Endothelial cell of umbilical vein (primary cell): Measurements from ENCODE around the gene CEMP1. TPM values are rescaled to one million over a fixed set of nuclear protein-coding genes. Genes with fewer than 3 reads are reported as not detected.

Experiments used
- BruUV-seq: library from RNA; stranded (reverse); fragments of 400-500 nt; replicated peaks from 2 replicates; lab custom pipeline; 2021; lab: Mats Ljungman, UMichigan
- CTCF ChIA-PET: fragments of 300-600, 350-600 bp; sonication (Branson Sonifier 250); formaldehyde crosslinking; loops from one replicate; lab custom pipeline; 2021; ENCODE audit warnings: antibody characterized with exemption, inconsistent platforms; lab: Charles Lee
- POLR2A ChIA-PET: fragments of 300-600, 350-600 bp; sonication (Branson Sonifier 250); formaldehyde crosslinking; loops from one replicate; lab custom pipeline; 2021; ENCODE audit warnings: antibody characterized with exemption, inconsistent platforms; lab: Charles Lee
- DNase-seq: peaks from one replicate; pipeline ENCODE4 v3.0.0-alpha.2; 2011; ENCODE audit warnings: low read depth, low spot score
- FAIRE-seq: peaks from 2 replicates; lab custom pipeline; 2011; peaks lifted over from hg19 to GRCh38; lab: Jason Lieb, UNC
- H2AFZ ChIP-seq: 2 replicates; pipeline ENCODE4 v1.6.0; 2012; ENCODE audit warnings: low read depth, low read length, control low read depth, inconsistent platforms
- H3K27ac ChIP-seq: 2 replicates; pipeline ENCODE4 v1.5.1; 2011; ENCODE audit warnings: low read depth, mild to moderate bottlenecking, control low read depth, low read length, moderate library complexity; ENCODE audit not compliant: insufficient read depth
- H3K27me3 ChIP-seq, 2 experiments: 2 replicates each; pipeline versions ENCODE4 v1.6.0 to v1.6.1; 2011; ENCODE audit warnings: low read length in 2 of 2, mixed read lengths in 1 of 2; ENCODE audit not compliant: control insufficient read depth in 2 of 2, insufficient read depth in 2 of 2
- H3K36me3 ChIP-seq, 2 experiments: 2 replicates in 1 of 2; 3 replicates in 1 of 2; pipeline ENCODE4 v1.5.1; 2011; ENCODE audit warnings: low read length in 2 of 2, mild to moderate bottlenecking in 1 of 2, moderate library complexity in 1 of 2; ENCODE audit not compliant: control insufficient read depth in 2 of 2, insufficient read depth in 2 of 2; ENCODE audit errors: extremely low read depth in 1 of 2
- H3K4me1 ChIP-seq: 3 replicates; pipeline ENCODE4 v1.5.1; 2011; ENCODE audit warnings: mild to moderate bottlenecking, low read length; ENCODE audit not compliant: control insufficient read depth, insufficient read depth; ENCODE audit errors: extremely low read depth
- H3K4me2 ChIP-seq: 2 replicates; pipeline ENCODE4 v1.6.1; 2011; ENCODE audit warnings: low read length, control low read depth, mixed read lengths; ENCODE audit not compliant: insufficient read depth
- H3K4me3 ChIP-seq, 3 experiments: fragments of 200-600 bp in 1 of 3; sonication (generic), shearing (Covaris generic) in 1 of 3; replicated peaks in 1 of 3; 2 replicates each; pipeline ENCODE4 v1.5.1; 2011 to 2016; ENCODE audit warnings: control low read depth in 3 of 3, low read length in 3 of 3, mild to moderate bottlenecking in 2 of 3, inconsistent platforms in 1 of 3, low read depth in 1 of 3, moderate library complexity in 1 of 3; ENCODE audit not compliant: insufficient read depth in 1 of 3
- H3K79me2 ChIP-seq: 2 replicates; pipeline ENCODE4 v1.6.0; 2012; ENCODE audit warnings: low read length, inconsistent platforms; ENCODE audit not compliant: control insufficient read depth, insufficient read depth
- H3K9ac ChIP-seq: replicated peaks from 2 replicates; pipeline ENCODE3; 2011; ENCODE audit warnings: low read length, control low read depth; ENCODE audit not compliant: insufficient read depth; ENCODE audit errors: extremely low read depth
- H3K9me1 ChIP-seq: replicated peaks from 3 replicates; pipeline ENCODE4 v1.6.0; 2011; ENCODE audit warnings: mild to moderate bottlenecking, low read length; ENCODE audit not compliant: control insufficient read depth, insufficient read depth; ENCODE audit errors: extremely low read depth
- H3K9me3 ChIP-seq: replicated peaks from 2 replicates; pipeline ENCODE4 v1.5.1; 2012; ENCODE audit warnings: low read length, inconsistent platforms; ENCODE audit not compliant: control insufficient read depth, insufficient read depth
- H4K20me1 ChIP-seq: replicated peaks from 2 replicates; pipeline ENCODE3; 2011; ENCODE audit warnings: mild to moderate bottlenecking, low read length; ENCODE audit not compliant: control insufficient read depth, insufficient read depth; ENCODE audit errors: extremely low read depth
- EZH2 ChIP-seq: IDR thresholded peaks from 2 replicates; pipeline ENCODE4 v1.6.1; 2012; ENCODE audit warnings: borderline replicate concordance, low read depth, mild to moderate bottlenecking, moderate library complexity, low read length, inconsistent platforms; ENCODE audit not compliant: severe bottlenecking
- FOS ChIP-seq: IDR thresholded peaks from 2 replicates; pipeline ENCODE4 v1.6.1; 2011; ENCODE audit warnings: mild to moderate bottlenecking, low read length, moderate library complexity, borderline replicate concordance; ENCODE audit not compliant: insufficient read depth
- GATA2 ChIP-seq: IDR thresholded peaks from 2 replicates; pipeline ENCODE4 v1.7.0; 2011; ENCODE audit warnings: low read depth, mild to moderate bottlenecking, moderate library complexity, mixed read lengths, low read length; ENCODE audit not compliant: insufficient read length, insufficient read depth
- JUN ChIP-seq: IDR thresholded peaks from 2 replicates; pipeline ENCODE4 v1.6.1; 2011; ENCODE audit warnings: borderline replicate concordance, low read depth; ENCODE audit not compliant: insufficient read length, insufficient read depth
- MYC ChIP-seq: IDR thresholded peaks from one replicate; pipeline ENCODE4 v1.6.1; 2011; ENCODE audit warnings: mild to moderate bottlenecking, low read depth, low read length
- POLR2A ChIP-seq: IDR thresholded peaks from 2 replicates; pipeline ENCODE4 v1.6.1; 2012; ENCODE audit warnings: low read depth, mild to moderate bottlenecking, control low read depth, low read length
- POLR2AphosphoS5 ChIP-seq: IDR thresholded peaks from 2 replicates; pipeline ENCODE4 v1.6.1; 2012; ENCODE audit warnings: low read depth, mild to moderate bottlenecking, control low read depth, low read length, moderate library complexity; ENCODE audit not compliant: insufficient read depth
- dilution Hi-C: fragments of 300-500 bp; cut with MboI; formaldehyde crosslinking; loops from one replicate; pipeline ENCODE4 v1.15.0; 2019; ENCODE audit warnings: low sequenced_read_pairs; ENCODE audit not compliant: extremely low pct_ligation_motif_present
- intact Hi-C: fragments of 100-400 bp; cut with micrococcal nuclease; formaldehyde crosslinking; loops from one replicate; pipeline ENCODE4 v1.10.0; 2022
- polyA plus RNA-seq, 4 experiments: library from polyadenylated mRNA; depleted of rRNA in 3 of 4; stranded (reverse) in 3 of 4; unstranded in 1 of 4; fragments of >200 nt; gene quantifications; 2 replicates each; pipeline versions ENCODE4 v1.2.1 to v1.2.3, GENCODE V29; 2011 to 2012; ENCODE audit warnings: missing spikeins in 1 of 4
- total RNA-seq: library from RNA; stranded (reverse); gene quantifications from 2 replicates; pipeline ENCODE4 v1.2.3, GENCODE V29; 2021
- TF ChIP-seq, protein P1 (sequence below): IDR thresholded peaks from 2 replicates; pipeline ENCODE4 v1.6.1; 2011; ENCODE audit not compliant: insufficient read depth, insufficient read length
- TF ChIP-seq, protein P2 (sequence below), 2 donors: IDR thresholded peaks; 1 replicate in 1 of 2; 2 replicates in 1 of 2; pipeline ENCODE4 v1.5.1; 2011; ENCODE audit warnings: low read length in 2 of 2, mild to moderate bottlenecking in 2 of 2, moderate library complexity in 2 of 2, control low read depth in 1 of 2, inconsistent platforms in 1 of 2, low read depth in 1 of 2; ENCODE audit not compliant: insufficient read depth in 1 of 2; ENCODE audit errors: extremely low read depth in 1 of 2

The CEMP1 gene
- total and polyA plus RNA-seq, 2 donors (not counting 3 experiments of a cell fraction or from before 2014, with no cell fraction given): not detected

GRCh38 chr16:2497695-2498484 lies 33.3 kb downstream of the CEMP1 start:
- Histone ChIP-seq H3K4me1 (no peaks in the 10 kb centered on the region), H3K27me3 (no peaks in the 10 kb centered on the region), H3K27ac (no peak overlapping the region), H3K79me2 (no peaks in the 10 kb centered on the region), H3K36me3 (peaks cover 0 to 16% of the 10 kb centered on the region in 2 experiments), H3K9me1 (no peaks in the 10 kb centered on the region), H2AFZ (no peak overlapping the region), H3K9me3 (no peaks in the 10 kb centered on the region), H3K9ac (no peak overlapping the region), H3K4me2 (no peak overlapping the region), H3K4me3 (no peak overlapping the region), H4K20me1 (no peaks in the 10 kb centered on the region)
- dilution Hi-C loops (no loop called here), intact Hi-C loops (no loop called here)
- POLR2A ChIA-PET: no interaction called here
- no peak for TF ChIP-seq POLR2A
- no peak for TF ChIP-seq POLR2AphosphoS5
- TF ChIP-seq JUN: no peak
- TF ChIP-seq, protein P1, sequence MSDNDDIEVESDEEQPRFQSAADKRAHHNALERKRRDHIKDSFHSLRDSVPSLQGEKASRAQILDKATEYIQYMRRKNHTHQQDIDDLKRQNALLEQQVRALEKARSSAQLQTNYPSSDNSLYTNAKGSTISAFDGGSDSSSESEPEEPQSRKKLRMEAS: no peak
- TF ChIP-seq FOS: no peak
- TF ChIP-seq EZH2: no peak
- no peak for TF ChIP-seq MYC
- TF ChIP-seq, protein P2, sequence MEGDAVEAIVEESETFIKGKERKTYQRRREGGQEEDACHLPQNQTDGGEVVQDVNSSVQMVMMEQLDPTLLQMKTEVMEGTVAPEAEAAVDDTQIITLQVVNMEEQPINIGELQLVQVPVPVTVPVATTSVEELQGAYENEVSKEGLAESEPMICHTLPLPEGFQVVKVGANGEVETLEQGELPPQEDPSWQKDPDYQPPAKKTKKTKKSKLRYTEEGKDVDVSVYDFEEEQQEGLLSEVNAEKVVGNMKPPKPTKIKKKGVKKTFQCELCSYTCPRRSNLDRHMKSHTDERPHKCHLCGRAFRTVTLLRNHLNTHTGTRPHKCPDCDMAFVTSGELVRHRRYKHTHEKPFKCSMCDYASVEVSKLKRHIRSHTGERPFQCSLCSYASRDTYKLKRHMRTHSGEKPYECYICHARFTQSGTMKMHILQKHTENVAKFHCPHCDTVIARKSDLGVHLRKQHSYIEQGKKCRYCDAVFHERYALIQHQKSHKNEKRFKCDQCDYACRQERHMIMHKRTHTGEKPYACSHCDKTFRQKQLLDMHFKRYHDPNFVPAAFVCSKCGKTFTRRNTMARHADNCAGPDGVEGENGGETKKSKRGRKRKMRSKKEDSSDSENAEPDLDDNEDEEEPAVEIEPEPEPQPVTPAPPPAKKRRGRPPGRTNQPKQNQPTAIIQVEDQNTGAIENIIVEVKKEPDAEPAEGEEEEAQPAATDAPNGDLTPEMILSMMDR (IDR thresholded peaks at IDR 0.05; ENCODE audit: extremely low read depth in 1 of 2, insufficient read depth in 1 of 2, low read depth in 1 of 2, low read length in 2 of 2): no peak
- TF ChIP-seq GATA2: no peak
- no peak for FAIRE-seq
- BruUV-seq: no TSS peak
- DNase-seq: no peak
- CTCF ChIA-PET: no interaction called here
